Liver (tissue), 3 donors: ENCODE results near the gene ARMC9.

Source experiments
- EGR1 ChIP-seq, 2 donors: IDR thresholded peaks; 2 replicates each; pipeline ENCODE4 v1.6.1; 2016 to 2018; ENCODE audit warnings: antibody characterized with exemption in 2 of 2, low read depth in 2 of 2
- GABPA ChIP-seq, 2 donors: IDR thresholded peaks in 1 of 2; conservative IDR thresholded peaks in 1 of 2; 2 replicates each; pipeline ENCODE4 v1.6.1; 2016; ENCODE audit warnings: antibody characterized with exemption in 2 of 2, mild to moderate bottlenecking in 1 of 2, moderate library complexity in 1 of 2
- HNF4A ChIP-seq, 2 donors: conservative IDR thresholded peaks; 2 replicates each; pipeline ENCODE4 v1.6.1; 2016; ENCODE audit warnings: antibody characterized with exemption in 2 of 2, mild to moderate bottlenecking in 2 of 2
- HNF4G ChIP-seq: IDR thresholded peaks from 2 replicates; pipeline ENCODE4 v1.6.1; 2016; ENCODE audit warnings: antibody characterized with exemption
- JUND ChIP-seq, 2 donors: IDR thresholded peaks; 2 replicates each; pipeline ENCODE4 v1.6.1; 2016; ENCODE audit warnings: antibody characterized with exemption in 2 of 2
- NR2F2 ChIP-seq: IDR thresholded peaks from 2 replicates; pipeline ENCODE4 v1.6.1; 2016; ENCODE audit warnings: antibody characterized with exemption
- RAD21 ChIP-seq, 2 donors: IDR thresholded peaks; 2 replicates each; pipeline ENCODE4 v1.6.1; 2016; ENCODE audit warnings: antibody characterized with exemption in 2 of 2, mild to moderate bottlenecking in 2 of 2
- TAF1 ChIP-seq: conservative IDR thresholded peaks from 2 replicates; pipeline ENCODE4 v1.6.1; 2016; ENCODE audit warnings: antibody characterized with exemption, mild to moderate bottlenecking
- YY1 ChIP-seq: IDR thresholded peaks from 2 replicates; pipeline ENCODE4 v1.6.1; 2016; ENCODE audit warnings: antibody characterized with exemption, mild to moderate bottlenecking
- TF ChIP-seq, protein P1 (sequence below): fragments of 150-350 bp; IDR thresholded peaks from 2 replicates; pipeline ENCODE4 v1.5.1; 2017; ENCODE audit warnings: improper control_type of control experiment, low read depth, low read length; ENCODE audit not compliant: missing input control
- TF ChIP-seq, protein P2 (sequence below): IDR thresholded peaks from 2 replicates; pipeline ENCODE4 v1.6.1; 2016; ENCODE audit warnings: antibody characterized with exemption, mild to moderate bottlenecking
- TF ChIP-seq, protein P3 (sequence below): IDR thresholded peaks from 2 replicates; pipeline ENCODE4 v1.6.1; 2016; ENCODE audit warnings: antibody characterized with exemption
- TF ChIP-seq, protein P4 (sequence below): IDR thresholded peaks from 2 replicates; pipeline ENCODE4 v1.6.1; 2016; ENCODE audit warnings: antibody characterized with exemption
- TF ChIP-seq, protein P5 (sequence below): IDR thresholded peaks from 2 replicates; pipeline ENCODE4 v1.6.1; 2016; ENCODE audit warnings: antibody characterized with exemption
- donor health status: healthy.
- donor health status: healthy.

DNA sequence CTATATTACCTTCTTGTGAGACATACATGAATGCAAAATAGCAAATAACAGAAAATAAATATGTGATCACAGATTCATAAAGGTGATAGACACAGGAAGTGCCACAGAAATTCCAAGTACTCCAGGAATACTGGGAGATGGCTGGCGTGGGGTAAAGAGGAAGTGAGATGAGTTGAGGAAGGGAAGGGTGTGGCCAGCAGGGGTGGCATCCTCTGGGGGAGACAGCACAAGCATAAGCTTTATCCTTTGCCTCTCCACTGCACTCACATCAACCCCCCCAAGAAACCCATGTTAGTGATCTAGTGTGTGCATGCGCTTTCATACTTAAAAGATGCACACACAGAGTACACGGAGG is 102.3 kb downstream of the ARMC9 start:
- TF ChIP-seq, protein P1, sequence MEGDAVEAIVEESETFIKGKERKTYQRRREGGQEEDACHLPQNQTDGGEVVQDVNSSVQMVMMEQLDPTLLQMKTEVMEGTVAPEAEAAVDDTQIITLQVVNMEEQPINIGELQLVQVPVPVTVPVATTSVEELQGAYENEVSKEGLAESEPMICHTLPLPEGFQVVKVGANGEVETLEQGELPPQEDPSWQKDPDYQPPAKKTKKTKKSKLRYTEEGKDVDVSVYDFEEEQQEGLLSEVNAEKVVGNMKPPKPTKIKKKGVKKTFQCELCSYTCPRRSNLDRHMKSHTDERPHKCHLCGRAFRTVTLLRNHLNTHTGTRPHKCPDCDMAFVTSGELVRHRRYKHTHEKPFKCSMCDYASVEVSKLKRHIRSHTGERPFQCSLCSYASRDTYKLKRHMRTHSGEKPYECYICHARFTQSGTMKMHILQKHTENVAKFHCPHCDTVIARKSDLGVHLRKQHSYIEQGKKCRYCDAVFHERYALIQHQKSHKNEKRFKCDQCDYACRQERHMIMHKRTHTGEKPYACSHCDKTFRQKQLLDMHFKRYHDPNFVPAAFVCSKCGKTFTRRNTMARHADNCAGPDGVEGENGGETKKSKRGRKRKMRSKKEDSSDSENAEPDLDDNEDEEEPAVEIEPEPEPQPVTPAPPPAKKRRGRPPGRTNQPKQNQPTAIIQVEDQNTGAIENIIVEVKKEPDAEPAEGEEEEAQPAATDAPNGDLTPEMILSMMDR: no peak
- TF ChIP-seq EGR1 (IDR thresholded peaks at IDR 0.05; ENCODE audit: low read depth in 2 of 2) (no peak), YY1 (no peak), TAF1 (no peak), JUND (IDR thresholded peaks at IDR 0.05) (no peak), GABPA (IDR thresholded peaks at IDR 0.05 in 1 of 2, conservative IDR thresholded peaks at IDR 0.05 in 1 of 2) (no peak), NR2F2 (no peak), RAD21 (IDR thresholded peaks at IDR 0.05) (no peak), HNF4A (conservative IDR thresholded peaks at IDR 0.05) (no peak), HNF4G (no peak)
- TF ChIP-seq, protein P2, sequence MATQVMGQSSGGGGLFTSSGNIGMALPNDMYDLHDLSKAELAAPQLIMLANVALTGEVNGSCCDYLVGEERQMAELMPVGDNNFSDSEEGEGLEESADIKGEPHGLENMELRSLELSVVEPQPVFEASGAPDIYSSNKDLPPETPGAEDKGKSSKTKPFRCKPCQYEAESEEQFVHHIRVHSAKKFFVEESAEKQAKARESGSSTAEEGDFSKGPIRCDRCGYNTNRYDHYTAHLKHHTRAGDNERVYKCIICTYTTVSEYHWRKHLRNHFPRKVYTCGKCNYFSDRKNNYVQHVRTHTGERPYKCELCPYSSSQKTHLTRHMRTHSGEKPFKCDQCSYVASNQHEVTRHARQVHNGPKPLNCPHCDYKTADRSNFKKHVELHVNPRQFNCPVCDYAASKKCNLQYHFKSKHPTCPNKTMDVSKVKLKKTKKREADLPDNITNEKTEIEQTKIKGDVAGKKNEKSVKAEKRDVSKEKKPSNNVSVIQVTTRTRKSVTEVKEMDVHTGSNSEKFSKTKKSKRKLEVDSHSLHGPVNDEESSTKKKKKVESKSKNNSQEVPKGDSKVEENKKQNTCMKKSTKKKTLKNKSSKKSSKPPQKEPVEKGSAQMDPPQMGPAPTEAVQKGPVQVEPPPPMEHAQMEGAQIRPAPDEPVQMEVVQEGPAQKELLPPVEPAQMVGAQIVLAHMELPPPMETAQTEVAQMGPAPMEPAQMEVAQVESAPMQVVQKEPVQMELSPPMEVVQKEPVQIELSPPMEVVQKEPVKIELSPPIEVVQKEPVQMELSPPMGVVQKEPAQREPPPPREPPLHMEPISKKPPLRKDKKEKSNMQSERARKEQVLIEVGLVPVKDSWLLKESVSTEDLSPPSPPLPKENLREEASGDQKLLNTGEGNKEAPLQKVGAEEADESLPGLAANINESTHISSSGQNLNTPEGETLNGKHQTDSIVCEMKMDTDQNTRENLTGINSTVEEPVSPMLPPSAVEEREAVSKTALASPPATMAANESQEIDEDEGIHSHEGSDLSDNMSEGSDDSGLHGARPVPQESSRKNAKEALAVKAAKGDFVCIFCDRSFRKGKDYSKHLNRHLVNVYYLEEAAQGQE: no peak
- TF ChIP-seq, protein P3, sequence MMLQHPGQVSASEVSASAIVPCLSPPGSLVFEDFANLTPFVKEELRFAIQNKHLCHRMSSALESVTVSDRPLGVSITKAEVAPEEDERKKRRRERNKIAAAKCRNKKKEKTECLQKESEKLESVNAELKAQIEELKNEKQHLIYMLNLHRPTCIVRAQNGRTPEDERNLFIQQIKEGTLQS: no peak
- TF ChIP-seq, protein P4, sequence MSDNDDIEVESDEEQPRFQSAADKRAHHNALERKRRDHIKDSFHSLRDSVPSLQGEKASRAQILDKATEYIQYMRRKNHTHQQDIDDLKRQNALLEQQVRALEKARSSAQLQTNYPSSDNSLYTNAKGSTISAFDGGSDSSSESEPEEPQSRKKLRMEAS: no peak
- TF ChIP-seq, protein P5, sequence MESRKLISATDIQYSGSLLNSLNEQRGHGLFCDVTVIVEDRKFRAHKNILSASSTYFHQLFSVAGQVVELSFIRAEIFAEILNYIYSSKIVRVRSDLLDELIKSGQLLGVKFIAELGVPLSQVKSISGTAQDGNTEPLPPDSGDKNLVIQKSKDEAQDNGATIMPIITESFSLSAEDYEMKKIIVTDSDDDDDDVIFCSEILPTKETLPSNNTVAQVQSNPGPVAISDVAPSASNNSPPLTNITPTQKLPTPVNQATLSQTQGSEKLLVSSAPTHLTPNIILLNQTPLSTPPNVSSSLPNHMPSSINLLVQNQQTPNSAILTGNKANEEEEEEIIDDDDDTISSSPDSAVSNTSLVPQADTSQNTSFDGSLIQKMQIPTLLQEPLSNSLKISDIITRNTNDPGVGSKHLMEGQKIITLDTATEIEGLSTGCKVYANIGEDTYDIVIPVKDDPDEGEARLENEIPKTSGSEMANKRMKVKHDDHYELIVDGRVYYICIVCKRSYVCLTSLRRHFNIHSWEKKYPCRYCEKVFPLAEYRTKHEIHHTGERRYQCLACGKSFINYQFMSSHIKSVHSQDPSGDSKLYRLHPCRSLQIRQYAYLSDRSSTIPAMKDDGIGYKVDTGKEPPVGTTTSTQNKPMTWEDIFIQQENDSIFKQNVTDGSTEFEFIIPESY: no peak
